Esophagus squamous epithelium (tissue), 5 donors: ENCODE measurements around the gene CCM2L. TPM values are rescaled to one million over a fixed set of nuclear protein-coding genes. Genes with fewer than 3 reads are reported as not detected.

Experiments
- DNase-seq: peaks from one replicate; lab custom pipeline; 2025; lab: John Stamatoyannopoulos, UW
- H3K27ac ChIP-seq, 4 donors: fragments of 200-600 bp; sonication (generic); one replicate each; pipeline ENCODE4 v1.5.1; 2016 to 2019; ENCODE audit warnings: mild to moderate bottlenecking in 1 of 4
- H3K27me3 ChIP-seq, 4 donors: fragments of 200-600 bp; sonication (generic); 1 replicate in 3 of 4; 2 replicates in 1 of 4; pipeline versions ENCODE4 v1.5.1 to v1.6.0; 2017 to 2021; ENCODE audit warnings: antibody characterized with exemption in 1 of 4
- H3K36me3 ChIP-seq, 3 donors: fragments of 200-600 bp; sonication (generic); one replicate each; pipeline ENCODE4 v1.5.1; 2016 to 2019
- H3K4me1 ChIP-seq, 3 donors: fragments of 200-600 bp; sonication (generic); one replicate each; pipeline ENCODE4 v1.5.1; 2017 to 2019
- H3K4me3 ChIP-seq, 4 donors: fragments of 200-600 bp; sonication (generic); 1 replicate in 3 of 4; 2 replicates in 1 of 4; pipeline ENCODE4 v1.5.1; 2016 to 2019; ENCODE audit warnings: mild to moderate bottlenecking in 2 of 4, moderate library complexity in 1 of 4
- H3K9me3 ChIP-seq, 3 donors: fragments of 200-600 bp; sonication (generic); one replicate each; pipeline ENCODE4 v1.5.1; 2016 to 2019
- POLR2A ChIP-seq, 4 donors: fragments of 450-650 bp; IDR thresholded peaks; one replicate each; pipeline ENCODE4 v1.6.1; 2017; ENCODE audit warnings: antibody characterized with exemption in 4 of 4, mild to moderate bottlenecking in 4 of 4, moderate library complexity in 3 of 4
- WGBS, 2 donors: methylation state at CpG; one replicate each; pipeline ENCODE4 v1.1.5; 2018; 5-methylcytosine and 5-hydroxymethylcytosine counted together
- intact Hi-C: fragments of 100-400 bp; cut with DNase I; formaldehyde crosslinking; loops from one replicate; pipeline ENCODE4 v1.15.0; 2022
- total RNA-seq, 4 donors: library from RNA; depleted of rRNA; stranded (reverse); fragments of >200 nt; gene quantifications; one replicate each; pipeline ENCODE4 v1.1.0, GENCODE V29; 2016
- TF ChIP-seq, protein P1 (sequence below), 6 experiments: fragments of 450-650 bp in 4 of 6; fragments of 200-600 bp in 2 of 6; sonication (generic) in 2 of 6; IDR thresholded peaks; one replicate each; pipeline ENCODE4 v1.5.1; 2016 to 2019; ENCODE audit warnings: antibody characterized with exemption in 6 of 6, mild to moderate bottlenecking in 4 of 6, moderate library complexity in 4 of 6
- donor health status: DM: yes; HTN: yes; CAD: no.

Gene CCM2L
- total RNA-seq, 4 donors from 2014 or later = 0.80 to 4.8 (median 3.1) TPM

DNA sequence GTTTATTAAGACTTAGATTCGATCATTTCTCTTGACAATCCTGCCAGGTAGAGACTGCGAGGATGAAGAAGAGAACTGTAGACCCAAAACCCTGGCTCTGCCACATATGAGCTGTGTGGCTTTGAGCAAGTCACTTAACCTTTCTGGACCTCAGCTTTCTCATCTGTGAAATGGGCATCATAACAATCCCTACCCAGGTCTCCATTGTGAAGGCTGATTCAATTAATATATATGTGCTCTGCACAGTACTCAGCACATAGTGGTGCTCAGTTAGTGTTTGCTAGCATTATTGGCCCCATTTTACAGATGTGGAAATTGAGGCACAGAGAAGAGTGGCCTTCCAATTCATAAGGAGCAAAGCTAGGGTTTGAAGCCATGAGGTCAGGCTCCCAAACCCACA lies 34.4 kb upstream of the CCM2L start:
- intact Hi-C loops = no loop called here

DNA sequence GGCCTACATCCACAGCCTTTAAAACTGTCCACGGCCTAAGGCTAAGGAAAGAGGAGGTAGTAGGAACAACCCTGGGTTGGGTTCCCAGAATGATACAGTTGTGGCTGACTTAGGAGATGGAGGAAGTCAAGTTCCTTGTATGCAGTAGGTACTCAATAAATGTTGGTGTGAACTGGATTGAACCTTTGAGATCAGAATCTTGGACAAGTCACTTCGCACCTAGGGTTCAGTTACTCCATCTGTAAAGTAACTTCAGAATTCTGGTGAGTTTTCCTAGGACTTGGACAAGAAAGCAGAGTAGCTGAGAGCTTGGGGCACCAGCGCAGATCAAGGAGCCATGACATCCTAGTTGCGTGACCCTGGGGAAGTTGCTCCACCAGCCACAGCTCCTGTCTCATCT lies 33.2 kb upstream of the CCM2L start:
- no peak overlapping the region for H3K4me3 ChIP-seq
- intact Hi-C loops = no loop called here
- H3K4me1 ChIP-seq = no peaks in the 10 kb centered on the region
- no peaks in the 10 kb centered on the region for H3K9me3 ChIP-seq
- no peak for DNase-seq
- TF ChIP-seq, protein P1, sequence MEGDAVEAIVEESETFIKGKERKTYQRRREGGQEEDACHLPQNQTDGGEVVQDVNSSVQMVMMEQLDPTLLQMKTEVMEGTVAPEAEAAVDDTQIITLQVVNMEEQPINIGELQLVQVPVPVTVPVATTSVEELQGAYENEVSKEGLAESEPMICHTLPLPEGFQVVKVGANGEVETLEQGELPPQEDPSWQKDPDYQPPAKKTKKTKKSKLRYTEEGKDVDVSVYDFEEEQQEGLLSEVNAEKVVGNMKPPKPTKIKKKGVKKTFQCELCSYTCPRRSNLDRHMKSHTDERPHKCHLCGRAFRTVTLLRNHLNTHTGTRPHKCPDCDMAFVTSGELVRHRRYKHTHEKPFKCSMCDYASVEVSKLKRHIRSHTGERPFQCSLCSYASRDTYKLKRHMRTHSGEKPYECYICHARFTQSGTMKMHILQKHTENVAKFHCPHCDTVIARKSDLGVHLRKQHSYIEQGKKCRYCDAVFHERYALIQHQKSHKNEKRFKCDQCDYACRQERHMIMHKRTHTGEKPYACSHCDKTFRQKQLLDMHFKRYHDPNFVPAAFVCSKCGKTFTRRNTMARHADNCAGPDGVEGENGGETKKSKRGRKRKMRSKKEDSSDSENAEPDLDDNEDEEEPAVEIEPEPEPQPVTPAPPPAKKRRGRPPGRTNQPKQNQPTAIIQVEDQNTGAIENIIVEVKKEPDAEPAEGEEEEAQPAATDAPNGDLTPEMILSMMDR (IDR thresholded peaks at IDR 0.05) = no peak
- no peak for TF ChIP-seq POLR2A (IDR thresholded peaks at IDR 0.05)
- no peaks in the 10 kb centered on the region for H3K36me3 ChIP-seq
- no peak overlapping the region for H3K27ac ChIP-seq
- WGBS, 2 donors = 78 to 81% methylated on average over 4 of the region's 4 CpGs
- H3K27me3 ChIP-seq = peaks cover 0 to 57% (median 0%) of the 10 kb centered on the region in 4 donors

More for the DNA sequence above, 34.4 kb upstream of the CCM2L start:
- WGBS, 2 donors = 72 to 74% methylated on average over 2 of the region's 2 CpGs
- Histone ChIP-seq H3K27ac (no peak overlapping the region), H3K4me1 (no peaks in the 10 kb centered on the region), H3K36me3 (no peaks in the 10 kb centered on the region), H3K9me3 (no peaks in the 10 kb centered on the region), H3K27me3 (peaks cover 0 to 63% (median 0%) of the 10 kb centered on the region in 4 donors), H3K4me3 (no peak overlapping the region)
- TF ChIP-seq, protein P1 (IDR thresholded peaks at IDR 0.05) = no peak
- DNase-seq = no peak

DNA sequence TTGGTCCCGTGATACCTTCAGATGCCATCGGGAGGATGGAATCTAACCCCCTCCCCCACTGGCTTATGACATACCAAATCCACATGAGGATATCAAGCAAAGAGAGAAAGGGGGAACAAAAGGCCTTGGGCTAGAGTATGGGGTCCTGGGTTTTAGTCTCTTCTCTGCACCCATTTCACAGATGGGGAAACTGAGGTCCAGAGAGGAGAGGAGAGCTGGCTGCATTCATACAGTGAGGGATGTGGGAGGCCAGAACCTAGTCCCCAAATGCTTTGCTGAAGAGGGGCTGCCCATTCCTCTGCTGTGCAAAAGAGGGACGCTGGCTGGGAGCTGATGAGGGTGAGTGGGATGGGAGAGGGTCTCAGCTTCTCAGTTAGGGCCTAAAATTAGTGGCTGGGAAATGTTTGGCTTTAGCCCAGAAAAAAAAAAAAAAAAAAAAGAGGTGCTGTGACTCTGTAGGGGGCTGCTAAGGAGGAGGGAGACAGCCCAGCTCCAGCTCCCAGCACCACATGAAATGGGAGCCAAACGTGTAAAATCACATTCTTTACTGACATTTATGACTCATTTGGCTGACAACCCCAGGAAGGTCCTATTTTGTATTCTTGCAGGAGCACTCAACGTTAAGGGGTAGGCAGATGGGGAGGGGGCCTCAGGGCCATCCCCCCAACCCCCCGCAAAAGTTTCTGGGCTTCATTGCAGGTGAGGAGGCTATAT lies 30.4 kb upstream of the CCM2L start:
- Histone ChIP-seq H3K27me3 (peaks cover 0 to 38% (median 0%) of the 10 kb centered on the region in 4 donors), H3K36me3 (no peaks in the 10 kb centered on the region), H3K27ac (no peak overlapping the region), H3K4me3 (no peak overlapping the region), H3K9me3 (no peaks in the 10 kb centered on the region), H3K4me1 (no peaks in the 10 kb centered on the region)
- 56 to 66% methylated on average over 5 to 6 of the region's 6 CpGs for WGBS, 2 donors
- DNase-seq = no peak
- TF ChIP-seq, protein P1 (IDR thresholded peaks at IDR 0.05) = no peak
- TF ChIP-seq POLR2A (IDR thresholded peaks at IDR 0.05) = no peak
- intact Hi-C loops = no loop called here

DNA sequence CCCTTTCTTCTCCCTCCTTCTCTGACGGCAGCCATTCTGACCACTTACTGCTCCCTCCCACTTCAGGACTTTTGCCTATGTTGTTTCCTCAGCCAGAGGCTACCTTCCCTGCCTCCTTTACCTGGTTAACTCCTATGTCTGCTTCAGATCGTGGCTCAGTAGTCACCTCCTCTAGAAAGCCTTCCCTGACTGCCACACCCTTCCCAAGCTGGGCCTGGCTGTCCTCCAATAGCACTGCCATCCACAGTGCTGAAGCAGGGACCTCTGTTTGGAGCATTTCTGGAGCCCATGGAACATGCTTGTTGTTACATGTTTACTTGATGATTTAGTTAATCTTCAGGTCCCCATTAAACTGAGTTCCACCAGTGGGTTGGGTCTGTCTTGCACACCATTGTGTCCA lies 28.5 kb upstream of the CCM2L start:
- H3K4me3 ChIP-seq = no peak overlapping the region
- no peaks in the 10 kb centered on the region for H3K36me3 ChIP-seq
- H3K27ac ChIP-seq = no peak overlapping the region
- WGBS, 2 donors = 58 to 64% methylated on average over 2 of the region's 2 CpGs
- DNase-seq = no peak
- TF ChIP-seq, protein P1 (IDR thresholded peaks at IDR 0.05) = no peak
- TF ChIP-seq POLR2A (IDR thresholded peaks at IDR 0.05) = no peak
- H3K9me3 ChIP-seq = no peaks in the 10 kb centered on the region
- intact Hi-C loops = no loop called here
- H3K27me3 ChIP-seq = peaks cover 0 to 26% (median 0%) of the 10 kb centered on the region in 4 donors
- no peaks in the 10 kb centered on the region for H3K4me1 ChIP-seq

DNA sequence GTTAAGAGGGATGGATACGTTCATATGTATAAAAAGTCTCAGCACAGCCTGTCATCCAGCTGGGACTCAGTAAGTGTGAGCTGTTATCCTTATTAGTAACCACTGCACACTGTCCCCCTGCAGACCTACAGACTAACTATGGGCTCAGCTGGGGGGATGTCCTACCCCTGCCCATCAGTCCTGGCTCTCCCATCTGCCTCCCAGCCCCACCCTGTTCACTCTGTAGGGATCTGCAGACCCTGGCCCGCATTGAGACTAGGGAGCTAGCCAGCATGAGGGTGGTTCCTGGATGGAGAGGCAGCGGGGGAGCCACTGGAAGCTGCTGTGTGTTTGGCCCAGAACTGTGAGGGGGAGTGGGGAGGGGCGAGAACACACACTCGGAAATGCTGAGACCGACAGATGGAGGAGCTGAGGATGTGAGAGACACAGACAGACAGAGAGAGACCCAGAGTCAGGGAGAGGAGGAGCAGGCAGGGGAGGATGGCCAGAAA lies 25.2 kb upstream of the CCM2L start:
- peaks cover 0 to 16% (median 0%) of the 10 kb centered on the region in 4 donors for H3K27me3 ChIP-seq
- no peak overlapping the region for H3K4me3 ChIP-seq
- no peak for DNase-seq
- no peaks in the 10 kb centered on the region for H3K36me3 ChIP-seq
- 40 to 48% methylated on average over 5 of the region's 6 CpGs for WGBS, 2 donors
- no peak overlapping the region for H3K27ac ChIP-seq
- no peaks in the 10 kb centered on the region for H3K9me3 ChIP-seq
- TF ChIP-seq POLR2A (IDR thresholded peaks at IDR 0.05) = no peak
- TF ChIP-seq, protein P1 (IDR thresholded peaks at IDR 0.05) = no peak
- H3K4me1 ChIP-seq = no peaks in the 10 kb centered on the region
- intact Hi-C loops = no loop called here
